ENCODE results near the gene NAB2. TPM values are rescaled to one million over a fixed set of nuclear protein-coding genes. Genes with fewer than 3 reads are reported as not detected.

Gene NAB2
- total and polyA plus RNA-seq, 10 of the 15 experiments (the other 5 are each of a cell fraction or from before 2014, with no cell fraction given) = 0.35 to 35.2 (median 15.3) TPM

GRCh38 chr12:57069523-57069922, 19.4 kb upstream of the NAB2 start (continued):
- TF ChIP-seq NR2C1 (IDR thresholded peaks at IDR 0.05) = no peak
- TF ChIP-seq DPF2 (IDR thresholded peaks at IDR 0.05) = 0 out of 2 replicates have a peak, but pooled peaks have one; percentile 22
- 0 out of 2 replicates have a peak, but pooled peaks have one; percentile 30 for TF ChIP-seq STAT3 (IDR thresholded peaks at IDR 0.05; ENCODE audit: low read depth, low read length)
- peak; percentile 81 to 92 (median 89) for TF ChIP-seq CTCF (IDR thresholded peaks at IDR 0.05 in 2 of 3, conservative IDR thresholded peaks at IDR 0.05 in 1 of 3; ENCODE audit: control insufficient read depth in 2 of 3, extremely low read depth in 1 of 3, insufficient read depth in 1 of 3, low read depth in 3 of 3, low read length in 3 of 3)
- no peak for TF ChIP-seq ATF2 (IDR thresholded peaks at IDR 0.05; ENCODE audit: low read length)
- TF ChIP-seq RUNX3 (IDR thresholded peaks at IDR 0.05; ENCODE audit: low read length) = peak; percentile 17; the same call in 1 of the 2 replicates
- no peak for TF ChIP-seq ZNF687 (IDR thresholded peaks at IDR 0.05)
- no peak for TF ChIP-seq ATF7 (IDR thresholded peaks at IDR 0.05; ENCODE audit: low read depth)
- TF ChIP-seq PKNOX1 (IDR thresholded peaks at IDR 0.05) = peak; percentile 77
